Central memory CD8-positive, alpha-beta T cell (primary cell): Measurements from ENCODE around the gene NKPD1.

Experiments used
- ATAC-seq: fragments of 150-1000 bp; cut with Tn5 transposase; replicated peaks from 2 replicates; pipeline ENCODE4 v1.10.0; 2022; ENCODE audit warnings: mild to moderate bottlenecking, moderate FRiP score, moderate number of reproducible peaks; ENCODE audit not compliant: poor library complexity, severe bottlenecking; ENCODE audit errors: extremely low read depth
- DNase-seq, 2 donors: peaks; one replicate each; pipeline ENCODE4 v3.0.0; 2021; ENCODE audit warnings: low spot score in 2 of 2
- H3K27ac Mint-ChIP-seq: one replicate; pipeline ENCODE4 v1.8.0; 2022; ENCODE audit warnings: low read depth, mild to moderate bottlenecking, moderate library complexity, mixed read lengths
- H3K27me3 Mint-ChIP-seq: one replicate; pipeline ENCODE4 v1.8.0; 2022; ENCODE audit warnings: mixed read lengths
- H3K36me3 Mint-ChIP-seq: one replicate; pipeline ENCODE4 v1.8.0; 2022; ENCODE audit warnings: mild to moderate bottlenecking, moderate library complexity, mixed read lengths; ENCODE audit not compliant: insufficient read depth
- H3K4me1 Mint-ChIP-seq: one replicate; pipeline ENCODE4 v1.8.0; 2022; ENCODE audit warnings: mixed read lengths
- H3K4me3 Mint-ChIP-seq: one replicate; pipeline ENCODE4 v1.8.0; 2022; ENCODE audit warnings: mild to moderate bottlenecking, moderate library complexity, mixed read lengths
- H3K9me3 Mint-ChIP-seq: one replicate; pipeline ENCODE4 v1.8.0; 2022; ENCODE audit warnings: mixed read lengths

Gene NKPD1, protein sequence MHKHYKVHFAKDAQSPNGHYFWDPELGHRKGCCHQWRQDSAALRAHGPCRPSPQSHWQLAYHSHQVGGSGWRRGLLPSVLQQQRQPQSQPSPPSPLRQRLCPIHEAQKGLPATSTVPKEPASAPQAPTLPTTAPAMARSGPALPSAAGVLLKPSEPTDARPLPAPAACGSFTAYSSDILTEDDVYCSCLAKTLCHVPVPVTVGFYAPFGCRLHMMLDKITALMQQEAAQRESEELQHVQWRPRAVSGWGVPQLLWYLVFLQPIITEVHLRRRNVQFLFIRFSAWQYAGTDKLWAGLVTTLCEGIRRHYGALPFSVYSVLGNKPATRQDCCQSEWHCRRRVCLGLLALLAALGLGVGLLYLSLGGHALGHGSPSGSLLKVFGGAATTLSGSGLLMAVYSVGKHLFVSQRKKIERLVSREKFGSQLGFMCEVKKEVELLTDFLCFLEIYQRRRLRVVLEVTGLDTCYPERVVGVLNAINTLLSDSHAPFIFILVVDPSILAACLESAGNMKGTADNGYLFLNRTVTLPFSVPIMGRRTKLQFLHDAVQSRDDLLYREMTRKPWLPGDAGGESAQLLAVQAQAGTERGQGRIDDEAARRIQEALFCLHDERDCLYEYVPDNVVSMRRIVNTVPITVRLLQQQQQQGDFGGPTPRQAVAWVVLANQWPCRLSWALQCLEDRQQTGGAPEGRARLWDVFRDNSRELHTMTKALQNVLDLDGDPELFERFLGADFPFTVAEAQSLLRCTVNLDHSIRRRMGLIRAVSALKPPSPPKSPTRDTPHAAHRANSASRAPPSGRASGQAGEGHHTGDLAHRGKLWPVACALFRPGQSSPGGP

DNA sequence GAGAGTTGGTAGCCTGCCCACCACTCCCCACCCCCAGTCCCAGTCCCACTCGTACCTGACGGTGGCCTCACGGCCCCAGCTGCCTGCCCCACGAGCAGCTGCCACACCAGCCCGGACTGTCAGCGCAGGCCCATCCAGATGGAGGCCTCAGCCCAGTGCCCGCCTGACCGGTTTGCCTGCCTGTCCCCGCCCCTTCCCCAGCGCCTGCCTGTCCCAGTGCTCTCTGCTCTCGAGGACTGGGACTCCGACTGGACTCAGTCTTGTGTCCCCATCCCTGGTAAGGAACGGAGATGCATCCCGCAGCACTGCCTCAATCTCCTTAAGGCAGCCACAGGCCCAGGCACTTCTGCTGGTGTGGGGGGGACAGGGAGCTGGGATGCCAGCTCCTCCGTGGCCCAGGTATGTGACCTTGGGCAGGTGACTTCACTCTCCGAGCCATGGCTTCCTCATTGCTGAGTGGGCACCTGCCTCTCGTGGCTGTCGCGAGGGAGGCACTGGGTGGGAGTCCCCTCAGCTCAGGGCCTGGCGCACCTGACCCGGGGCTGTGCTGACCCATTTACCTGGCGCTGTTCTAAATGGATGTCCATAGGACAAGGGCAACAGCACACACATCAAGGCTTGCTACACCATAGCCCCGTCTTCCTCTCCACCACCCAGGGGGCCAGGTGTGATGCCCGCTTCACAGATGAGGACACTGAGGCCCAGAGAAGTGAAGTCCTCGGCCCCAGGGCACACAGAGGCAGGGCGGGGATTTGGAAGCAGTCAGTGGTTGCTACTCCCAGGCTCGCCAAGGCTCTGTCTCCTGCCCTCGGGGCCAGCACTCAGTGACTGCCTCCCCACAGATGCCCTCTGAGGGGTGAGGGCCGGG, at the start of gene NKPD1:
Gene NKPD1, minus strand, starts transcription at position 113 of the 868 bp plus-strand sequence. CDS start 832 bp downstream, outside the sequence.
- H3K36me3 Mint-ChIP-seq = peaks cover 7% of the 10 kb centered on the region
- DNase-seq = no peak
- no peak for ATAC-seq
- H3K4me3 Mint-ChIP-seq = no peak within 1 kb of the TSS
- no peaks in the 10 kb centered on the region for H3K9me3 Mint-ChIP-seq
- H3K27me3 Mint-ChIP-seq = peaks cover 31% of the 10 kb centered on the region
- H3K27ac Mint-ChIP-seq = no peak within 1 kb of the TSS
- peaks cover 21% of the 10 kb centered on the region for H3K4me1 Mint-ChIP-seq

DNA sequence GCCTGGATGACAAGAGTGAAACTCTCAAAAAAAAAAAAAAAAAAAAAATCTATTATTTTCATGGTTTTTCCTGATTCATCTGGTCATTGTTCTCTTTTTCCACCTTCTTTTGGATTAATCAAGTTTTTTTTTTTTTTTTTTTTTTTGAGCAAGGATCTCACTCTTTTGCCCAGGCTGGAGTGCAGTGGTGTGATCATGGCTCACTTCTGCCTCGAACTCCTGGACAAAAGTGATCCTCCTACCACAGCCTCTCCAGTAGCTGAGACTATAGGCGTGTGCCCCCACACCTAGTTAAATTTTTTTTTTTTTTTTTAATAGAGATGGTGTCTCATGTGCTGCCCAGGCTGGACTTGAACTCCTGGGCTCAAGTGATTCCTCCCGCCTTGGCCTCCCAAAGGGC, 45.5 kb upstream of the NKPD1 start:
- Mint-ChIP-seq H3K9me3 (no peaks in the 10 kb centered on the region), H3K36me3 (peaks cover 2% of the 10 kb centered on the region), H3K4me3 (no peak overlapping the region), H3K4me1 (peaks cover 7% of the 10 kb centered on the region), H3K27ac (no peak overlapping the region), H3K27me3 (no peaks in the 10 kb centered on the region)
- no peak for DNase-seq
- no peak for ATAC-seq

DNA sequence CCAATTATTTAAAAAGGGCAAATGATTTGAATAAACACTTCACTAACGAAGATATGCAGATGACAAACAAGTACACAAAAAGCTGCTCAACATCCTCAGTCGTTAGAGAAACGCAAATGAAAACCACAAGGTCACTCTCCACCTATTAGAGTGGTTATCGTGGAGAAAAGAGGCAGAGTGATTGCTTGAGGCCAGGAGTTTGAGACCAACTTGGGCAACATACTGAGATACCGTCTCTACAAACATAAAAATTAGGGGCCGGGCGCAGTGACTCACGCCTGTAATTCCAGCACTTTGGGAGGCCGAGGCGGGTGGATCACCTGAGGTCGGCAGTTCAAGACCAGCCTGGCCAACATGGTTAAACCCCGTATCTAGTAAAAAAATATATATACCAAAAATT, 45.0 kb upstream of the NKPD1 start:
- Mint-ChIP-seq H3K27ac (no peak overlapping the region), H3K9me3 (no peaks in the 10 kb centered on the region), H3K4me1 (peaks cover 7% of the 10 kb centered on the region), H3K27me3 (no peaks in the 10 kb centered on the region), H3K4me3 (no peak overlapping the region), H3K36me3 (peaks cover 2% of the 10 kb centered on the region)
- no peak for DNase-seq
- no peak for ATAC-seq

DNA sequence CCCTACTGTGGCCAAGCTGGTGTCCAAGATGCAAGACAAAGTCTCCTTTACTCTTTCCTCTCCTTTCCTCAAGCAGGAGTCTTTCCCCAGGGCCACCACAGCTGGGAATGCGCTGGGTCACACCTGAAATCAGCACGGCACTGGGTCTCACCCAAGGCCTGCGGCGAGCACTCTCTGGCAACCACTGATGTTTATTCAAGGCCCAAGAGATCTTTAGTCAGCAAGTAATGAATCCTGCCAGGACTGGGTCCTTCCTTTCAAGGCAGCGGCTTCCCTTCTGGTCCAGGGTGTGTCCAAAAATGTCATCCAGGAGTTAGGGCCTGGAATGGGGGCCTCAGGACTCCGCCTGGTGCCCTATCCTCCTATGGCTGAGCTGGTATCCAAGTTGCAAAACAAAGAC, 41.9 kb upstream of the NKPD1 start:
- Mint-ChIP-seq H3K27ac (peak overlapping the region; percentile 30), H3K4me3 (no peak overlapping the region), H3K36me3 (no peaks in the 10 kb centered on the region), H3K27me3 (no peaks in the 10 kb centered on the region), H3K9me3 (no peaks in the 10 kb centered on the region), H3K4me1 (no peaks in the 10 kb centered on the region)
- DNase-seq (no peak), ATAC-seq (no peak)

DNA sequence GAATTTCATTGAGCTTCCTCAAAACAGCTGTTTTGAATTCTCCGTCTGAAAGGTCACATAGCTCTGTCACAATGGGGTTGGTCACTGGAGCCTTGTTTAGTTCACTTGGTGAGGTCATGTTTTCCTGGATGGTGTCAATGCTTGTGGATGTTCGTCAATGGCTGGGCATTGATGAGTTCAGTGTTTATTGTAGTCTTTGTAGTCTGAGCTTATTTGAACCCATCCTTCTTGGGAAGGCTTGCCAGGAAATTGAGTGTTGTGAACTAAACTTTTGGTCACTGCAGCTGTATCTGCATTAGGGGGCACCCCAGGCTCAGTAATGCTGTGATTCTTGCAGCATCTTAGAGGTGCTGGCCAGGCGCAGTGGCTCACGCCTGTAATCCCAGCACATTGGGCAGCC, 39.8 kb upstream of the NKPD1 start:
- DNase-seq = no peak
- H3K27ac Mint-ChIP-seq = peak overlapping the region; percentile 42
- H3K9me3 Mint-ChIP-seq = no peaks in the 10 kb centered on the region
- no peaks in the 10 kb centered on the region for H3K36me3 Mint-ChIP-seq
- no peaks in the 10 kb centered on the region for H3K27me3 Mint-ChIP-seq
- no peak for ATAC-seq
- no peak overlapping the region for H3K4me3 Mint-ChIP-seq
- H3K4me1 Mint-ChIP-seq = no peaks in the 10 kb centered on the region

DNA sequence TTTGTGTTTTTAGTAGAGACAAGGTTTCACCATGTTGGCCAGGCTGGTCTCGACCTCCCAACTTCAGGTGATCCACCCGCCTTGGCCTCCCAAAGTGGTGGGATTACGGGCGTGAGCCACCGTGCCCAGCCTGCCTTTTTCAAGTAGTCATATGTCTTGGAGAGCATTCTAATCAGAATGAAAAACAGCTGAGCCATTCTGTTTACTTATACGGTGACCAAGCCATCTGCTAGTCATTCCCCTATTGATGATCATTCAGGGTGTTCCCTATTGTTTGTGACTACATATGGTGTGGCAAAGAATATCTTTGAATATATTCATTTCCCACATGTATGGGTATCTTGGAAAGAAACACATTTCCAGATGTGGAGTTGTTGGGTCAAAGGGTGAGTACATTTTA, 35.0 kb upstream of the NKPD1 start:
- Mint-ChIP-seq H3K9me3 (no peaks in the 10 kb centered on the region), H3K27me3 (no peaks in the 10 kb centered on the region), H3K4me3 (no peak overlapping the region), H3K4me1 (no peaks in the 10 kb centered on the region), H3K36me3 (peaks cover under 1% of the 10 kb centered on the region), H3K27ac (no peak overlapping the region)
- ATAC-seq (no peak), DNase-seq (no peak)

DNA sequence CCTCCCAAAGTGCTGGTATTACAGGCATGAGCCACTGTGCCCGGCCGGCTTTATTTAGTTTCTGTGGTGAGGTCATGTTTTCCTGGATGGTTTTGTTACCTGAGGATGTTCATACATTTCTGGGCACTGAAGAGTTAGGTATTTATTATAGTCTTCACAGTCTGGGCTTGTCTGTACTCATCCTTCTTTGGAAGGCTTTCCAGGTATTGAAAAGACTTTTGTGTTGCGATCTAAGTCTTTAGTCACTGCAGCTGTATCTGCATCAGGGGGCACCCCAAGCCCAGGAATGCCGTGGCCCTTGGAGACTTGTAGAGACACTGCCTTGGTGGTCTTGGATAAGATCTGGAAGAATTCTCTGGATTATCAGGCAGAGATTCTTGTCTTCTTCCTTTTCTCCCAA, 30.6 kb upstream of the NKPD1 start:
- H3K36me3 Mint-ChIP-seq = peaks cover 1% of the 10 kb centered on the region
- H3K27ac Mint-ChIP-seq = no peak overlapping the region
- H3K27me3 Mint-ChIP-seq = no peaks in the 10 kb centered on the region
- peaks cover 5% of the 10 kb centered on the region for H3K4me1 Mint-ChIP-seq
- no peak overlapping the region for H3K4me3 Mint-ChIP-seq
- H3K9me3 Mint-ChIP-seq = no peaks in the 10 kb centered on the region
- ATAC-seq (no peak), DNase-seq (no peak)

DNA sequence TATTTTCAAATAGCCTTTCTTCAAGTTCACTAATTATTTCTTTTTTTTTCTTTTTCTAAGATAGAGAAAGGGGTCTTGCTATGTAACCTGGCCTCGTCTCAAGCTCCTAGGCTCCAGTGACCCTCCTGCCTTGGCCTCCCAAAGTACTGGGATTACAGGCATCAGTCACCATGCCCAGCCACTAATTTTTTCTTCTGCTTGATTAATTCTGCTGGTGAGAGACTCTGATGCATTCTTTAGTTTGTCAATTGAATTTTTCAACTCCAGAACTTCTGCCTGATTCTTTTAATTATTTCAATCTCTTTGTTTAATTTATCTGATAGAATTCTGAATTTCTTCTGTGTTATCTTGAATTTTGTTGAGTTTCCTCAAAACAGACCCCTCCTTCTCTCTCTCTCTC, 29.2 kb upstream of the NKPD1 start:
- Mint-ChIP-seq H3K27me3 (no peaks in the 10 kb centered on the region), H3K4me3 (no peak overlapping the region), H3K9me3 (no peaks in the 10 kb centered on the region), H3K4me1 (peaks cover 9% of the 10 kb centered on the region), H3K36me3 (peaks cover 1% of the 10 kb centered on the region), H3K27ac (no peak overlapping the region)
- no peak for ATAC-seq
- DNase-seq = no peak

DNA sequence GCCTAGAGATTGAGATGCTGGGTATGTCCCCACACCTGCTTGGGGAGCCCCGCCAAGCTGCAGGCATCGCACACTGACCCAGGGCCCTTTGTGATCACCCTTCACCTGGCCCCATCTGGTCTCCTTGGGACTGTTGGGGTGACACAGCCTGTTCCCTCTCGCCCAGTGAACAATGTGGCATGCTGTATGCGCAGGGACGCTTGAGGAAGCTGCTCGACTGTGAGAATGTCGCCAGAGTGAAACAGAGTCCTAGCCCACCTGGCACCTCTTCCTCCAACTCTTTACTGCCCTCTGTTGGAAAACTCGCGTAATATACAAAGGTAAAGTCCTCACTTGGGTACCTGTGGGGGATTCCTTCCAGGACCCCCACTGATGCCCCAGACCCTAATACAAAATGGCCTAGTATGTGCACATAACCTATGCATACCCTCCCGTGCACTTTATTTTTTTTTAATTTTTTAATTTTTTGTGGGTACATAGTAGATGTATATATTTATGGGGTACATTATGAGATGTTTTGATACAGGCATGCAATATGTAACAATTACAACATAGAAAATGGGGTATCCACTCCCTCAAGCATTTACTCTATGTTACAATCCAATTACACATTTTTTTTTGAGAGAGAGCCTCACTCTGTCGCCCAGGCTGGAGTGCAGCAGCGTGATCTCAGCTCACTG, 26.8 kb upstream of the NKPD1 start:
- Mint-ChIP-seq H3K36me3 (peaks cover 4% of the 10 kb centered on the region), H3K4me3 (no peak overlapping the region), H3K9me3 (no peaks in the 10 kb centered on the region), H3K27me3 (no peaks in the 10 kb centered on the region), H3K27ac (no peak overlapping the region), H3K4me1 (peaks cover 17% of the 10 kb centered on the region)
- no peak for DNase-seq
- peak; percentile 58 for ATAC-seq

DNA sequence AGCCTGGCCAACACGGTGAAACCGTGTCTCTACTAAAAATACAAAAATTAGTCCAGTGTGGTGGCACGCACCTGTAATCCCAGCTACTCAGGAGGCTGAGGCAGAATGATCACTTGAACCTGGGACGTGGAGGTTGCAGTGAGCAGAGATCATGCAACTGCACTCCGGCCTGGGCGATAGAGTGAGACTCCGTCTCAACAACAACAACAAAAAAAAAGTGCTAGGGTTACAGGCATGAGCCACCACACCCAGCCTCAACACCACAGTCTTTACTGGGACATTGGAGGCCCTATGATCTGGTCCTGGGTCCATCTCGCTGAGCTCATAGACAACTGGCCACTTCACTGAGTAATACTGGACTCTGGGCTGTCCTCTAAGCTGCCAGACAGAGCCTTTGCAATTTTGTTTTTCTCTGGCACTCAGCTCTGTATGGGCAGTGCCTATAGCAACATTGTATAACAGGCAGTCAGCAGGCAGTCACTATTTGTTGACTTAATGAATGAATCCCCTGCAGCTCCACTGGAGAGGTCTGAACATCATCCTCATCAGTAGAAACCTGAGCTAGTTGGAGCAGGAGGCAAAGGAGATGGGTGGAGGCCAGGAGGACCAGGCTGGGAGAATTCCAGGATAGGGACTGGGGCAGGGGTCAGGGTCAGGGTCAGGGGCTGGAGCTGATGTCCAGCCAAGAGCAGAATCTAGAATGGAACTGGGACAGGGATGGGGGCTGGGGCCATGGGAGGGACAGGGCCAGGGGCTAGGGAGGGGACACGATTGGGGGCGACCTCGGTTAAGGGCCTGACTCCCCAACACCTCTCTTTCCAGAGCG, 25.9 kb upstream of the NKPD1 start:
- Mint-ChIP-seq H3K27me3 (no peaks in the 10 kb centered on the region), H3K36me3 (peaks cover 7% of the 10 kb centered on the region), H3K4me3 (no peak overlapping the region), H3K27ac (no peak overlapping the region), H3K4me1 (peaks cover 20% of the 10 kb centered on the region), H3K9me3 (no peaks in the 10 kb centered on the region)
- DNase-seq = no peak
- ATAC-seq = no peak

DNA sequence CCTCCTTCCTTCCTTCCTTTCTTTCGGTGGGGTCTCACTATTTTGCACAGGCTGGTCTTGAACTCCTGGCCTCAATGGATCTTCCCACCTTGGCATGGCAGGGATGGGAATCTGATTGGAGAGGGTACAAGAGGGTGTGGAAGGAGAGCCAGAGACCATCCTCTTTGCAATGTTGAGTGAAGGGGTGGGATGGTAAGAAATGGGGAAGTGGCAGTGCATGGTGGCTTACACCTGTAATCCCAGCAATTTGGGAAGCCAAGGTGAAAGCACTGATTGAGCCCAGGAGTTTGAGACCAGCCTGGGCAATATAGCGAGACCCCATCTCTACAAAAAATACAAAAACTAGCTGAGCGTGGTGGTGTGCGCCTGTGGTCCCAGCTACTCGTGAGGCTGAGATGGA, 23.3 kb upstream of the NKPD1 start:
- DNase-seq (no peak), ATAC-seq (no peak)
- H3K4me1 Mint-ChIP-seq = peaks cover 35% of the 10 kb centered on the region
- peaks cover 14% of the 10 kb centered on the region for H3K36me3 Mint-ChIP-seq
- H3K9me3 Mint-ChIP-seq = no peaks in the 10 kb centered on the region
- no peak overlapping the region for H3K4me3 Mint-ChIP-seq
- H3K27me3 Mint-ChIP-seq = no peaks in the 10 kb centered on the region
- no peak overlapping the region for H3K27ac Mint-ChIP-seq
